Liver (tissue), 9 donors: Measurements from ENCODE around the gene ITGB4. TPM values are rescaled to one million over a fixed set of nuclear protein-coding genes. Genes with fewer than 3 reads are reported as not detected.

Experiments used
- DNase-seq: peaks from one replicate; pipeline ENCODE4 v3.0.0-alpha.2; 2017; ENCODE audit warnings: low spot score
- H3K27ac ChIP-seq, 2 donors: one replicate each; pipeline ENCODE4 v1.7.0; 2013; ENCODE audit warnings: inconsistent platforms in 2 of 2, low read length in 2 of 2, control low read depth in 1 of 2, low read depth in 1 of 2, mild to moderate bottlenecking in 1 of 2
- H3K27me3 ChIP-seq, 4 donors: one replicate each; pipeline versions ENCODE4 v1.6.1 to v1.7.0; 2013; ENCODE audit warnings: low read length in 3 of 4, inconsistent platforms in 1 of 4, mild to moderate bottlenecking in 1 of 4, moderate library complexity in 1 of 4; ENCODE audit not compliant: control insufficient read depth in 4 of 4, insufficient read depth in 4 of 4
- H3K36me3 ChIP-seq, 4 donors: one replicate each; pipeline versions ENCODE4 v1.6.1 to v1.7.0; 2013; ENCODE audit warnings: low read length in 3 of 4, mild to moderate bottlenecking in 3 of 4, low read depth in 1 of 4, moderate library complexity in 1 of 4; ENCODE audit not compliant: control insufficient read depth in 4 of 4, insufficient read depth in 3 of 4
- H3K4me1 ChIP-seq, 4 donors: one replicate each; pipeline versions ENCODE4 v1.6.1 to v1.7.0; 2013; ENCODE audit warnings: low read length in 3 of 4, mild to moderate bottlenecking in 3 of 4, moderate library complexity in 1 of 4; ENCODE audit not compliant: control insufficient read depth in 4 of 4, insufficient read depth in 4 of 4
- H3K4me3 ChIP-seq, 3 donors: one replicate each; pipeline versions ENCODE4 v1.6.1 to v1.7.0; 2013; ENCODE audit warnings: low read length in 3 of 3, control low read depth in 1 of 3, low read depth in 1 of 3, mild to moderate bottlenecking in 1 of 3
- H3K9ac ChIP-seq, 2 donors: one replicate each; pipeline ENCODE4 v1.7.0; 2013; ENCODE audit warnings: low read length in 2 of 2, mild to moderate bottlenecking in 2 of 2, moderate library complexity in 2 of 2, control low read depth in 1 of 2, low read depth in 1 of 2
- H3K9me3 ChIP-seq, 4 donors: one replicate each; pipeline versions ENCODE4 v1.6.1 to v1.7.0; 2013; ENCODE audit warnings: low read length in 3 of 4; ENCODE audit not compliant: control insufficient read depth in 4 of 4
- ATF3 ChIP-seq: IDR thresholded peaks from 2 replicates; pipeline ENCODE4 v1.6.1; 2016; ENCODE audit warnings: antibody characterized with exemption
- EGR1 ChIP-seq, 2 donors: IDR thresholded peaks; 2 replicates each; pipeline ENCODE4 v1.6.1; 2016 to 2018; ENCODE audit warnings: antibody characterized with exemption in 2 of 2, low read depth in 2 of 2
- FOXA1 ChIP-seq: IDR thresholded peaks from 2 replicates; pipeline ENCODE4 v1.6.1; 2016; ENCODE audit warnings: antibody characterized with exemption
- FOXA2 ChIP-seq: IDR thresholded peaks from 2 replicates; pipeline ENCODE4 v1.6.1; 2016; ENCODE audit warnings: antibody characterized with exemption
- HNF4A ChIP-seq, 2 donors: conservative IDR thresholded peaks; 2 replicates each; pipeline ENCODE4 v1.6.1; 2016; ENCODE audit warnings: antibody characterized with exemption in 2 of 2, mild to moderate bottlenecking in 2 of 2
- JUND ChIP-seq, 2 donors: IDR thresholded peaks; 2 replicates each; pipeline ENCODE4 v1.6.1; 2016; ENCODE audit warnings: antibody characterized with exemption in 2 of 2
- MAX ChIP-seq: IDR thresholded peaks from 2 replicates; pipeline ENCODE4 v1.6.1; 2016; ENCODE audit warnings: antibody characterized with exemption
- NR2F2 ChIP-seq: IDR thresholded peaks from 2 replicates; pipeline ENCODE4 v1.6.1; 2016; ENCODE audit warnings: antibody characterized with exemption
- REST ChIP-seq: IDR thresholded peaks from 2 replicates; pipeline ENCODE4 v1.6.1; 2016; ENCODE audit warnings: antibody characterized with exemption, mild to moderate bottlenecking
- RXRA ChIP-seq, 2 donors: IDR thresholded peaks; 2 replicates each; pipeline ENCODE4 v1.6.1; 2017 to 2018; ENCODE audit warnings: antibody characterized with exemption in 2 of 2, mild to moderate bottlenecking in 1 of 2
- SP1 ChIP-seq: IDR thresholded peaks from 2 replicates; pipeline ENCODE4 v1.6.1; 2018; ENCODE audit warnings: antibody characterized with exemption, mild to moderate bottlenecking
- YY1 ChIP-seq: IDR thresholded peaks from 2 replicates; pipeline ENCODE4 v1.6.1; 2016; ENCODE audit warnings: antibody characterized with exemption, mild to moderate bottlenecking
- ZBTB33 ChIP-seq: IDR thresholded peaks from 2 replicates; pipeline ENCODE4 v1.6.1; 2016; ENCODE audit warnings: antibody characterized with exemption
- WGBS: extraction: QIAGEN DNeasy Blood & Tissue Kit; methylation state at CpG from one replicate; pipeline ENCODE4 v1.1.7; 2013; 5-methylcytosine and 5-hydroxymethylcytosine counted together
- polyA plus RNA-seq, 2 donors: library from polyadenylated mRNA; stranded (reverse) in 1 of 2; unstranded in 1 of 2; fragments of 200-250 nt in 1 of 2; fragments of >200 nt in 1 of 2; fragmentation: Nextera tagmentation in 1 of 2; extraction: Ambion mirVana in 1 of 2; gene quantifications; one replicate each; pipeline versions ENCODE4 v1.2.1 to v1.2.3, GENCODE V29; 2013 to 2015
- total RNA-seq, 2 donors: library from RNA; depleted of rRNA; stranded (reverse); fragments of >200 nt; gene quantifications; one replicate each; pipeline ENCODE4 v1.2.3, GENCODE V29; 2014
- donor health status: healthy.
- donor health status: healthy.
- donor health status: healthy.
- donor health status: healthy.
- donor health status: healthy.

ITGB4 gene
- total and polyA plus RNA-seq, 4 donors, result 0.42 to 1.4 (median 1.3) TPM

- TF ChIP-seq ATF3 (no peak), RXRA (IDR thresholded peaks at IDR 0.05) (no peak), SP1 (no peak), JUND (IDR thresholded peaks at IDR 0.05) (no peak)
These were observed 29.2 kb upstream of the ITGB4 start (continued) for GRCh38 chr17:75691801-75692626.

GRCh38 chr17:75692976-75693375 is 28.3 kb upstream of the ITGB4 start:
- TF ChIP-seq REST (no peak), HNF4A (conservative IDR thresholded peaks at IDR 0.05) (no peak), EGR1 (IDR thresholded peaks at IDR 0.05; ENCODE audit: low read depth in 2 of 2) (no peak), MAX (no peak), YY1 (no peak), ATF3 (no peak), JUND (IDR thresholded peaks at IDR 0.05) (no peak), FOXA2 (no peak), NR2F2 (no peak), FOXA1 (no peak), RXRA (IDR thresholded peaks at IDR 0.05) (no peak), ZBTB33 (no peak)
- H3K9ac ChIP-seq, result no peak overlapping the region
- no peak overlapping the region for H3K27ac ChIP-seq

More at GRCh38 chr17:75692976-75693375, 28.3 kb upstream of the ITGB4 start:
- no peak for DNase-seq
- Histone ChIP-seq H3K4me1 (peaks cover 0 to 7% (median 2%) of the 10 kb centered on the region in 4 donors), H3K36me3 (peaks cover 2 to 40% (median 11%) of the 10 kb centered on the region in 4 donors), H3K9me3 (no peaks in the 10 kb centered on the region), H3K27me3 (no peaks in the 10 kb centered on the region), H3K4me3 (no peak overlapping the region)
- WGBS, result 93% methylated on average over 13 of the region's 13 CpGs
